HG03108 (cell line): ENCODE results near the gene DYRK2.

Experiments
- ATAC-seq: cut with Tn5 transposase; IDR thresholded peaks from one replicate; pipeline ENCODE4 v1.9.1; 2021; ENCODE audit warnings: moderate library complexity; ENCODE audit not compliant: unreplicated experiment

Gene DYRK2

DNA sequence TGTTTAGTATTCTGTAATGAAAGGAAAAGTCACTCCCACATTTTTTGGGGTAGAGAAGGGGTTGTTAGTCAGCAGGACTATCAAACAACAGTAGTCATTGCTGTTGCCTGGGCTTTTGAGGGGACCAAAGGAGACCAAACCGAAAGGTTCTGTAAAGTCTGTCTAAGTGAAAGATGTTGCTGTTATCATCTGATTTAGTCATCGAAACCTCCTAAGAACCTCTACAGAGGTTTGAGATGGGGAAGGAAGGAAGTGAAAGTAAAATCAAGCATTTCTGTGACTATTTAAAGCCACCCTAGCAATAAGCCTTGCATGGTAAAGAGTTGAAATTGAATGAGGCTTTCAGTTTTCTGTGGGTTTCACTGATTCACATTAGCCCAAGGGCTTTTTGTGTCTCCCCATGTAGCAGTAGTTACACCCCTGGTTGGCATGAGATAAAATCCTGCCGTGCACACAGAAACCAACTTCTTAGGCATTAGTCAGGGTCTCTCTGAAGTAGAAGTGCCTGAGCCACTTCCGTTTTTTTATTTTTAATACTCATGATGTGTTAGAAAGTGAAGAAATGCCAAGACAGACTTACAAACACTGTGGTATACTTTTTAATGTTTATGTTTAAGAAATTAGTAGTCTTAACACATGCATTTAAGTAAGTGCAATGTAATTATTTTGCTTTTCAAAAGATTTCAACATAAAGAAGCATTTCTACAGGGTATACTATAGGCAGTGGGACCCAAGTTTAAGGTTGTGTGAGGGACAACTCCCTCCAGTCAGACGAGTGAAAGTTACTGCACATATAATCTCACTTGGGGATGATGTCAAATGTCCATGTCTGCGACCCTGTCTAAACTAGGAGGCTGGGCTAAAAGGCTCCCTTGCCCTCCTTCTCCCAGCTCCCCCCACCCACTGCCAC is 50.4 kb downstream of the DYRK2 start:
- ATAC-seq, result peak; percentile 94

DNA sequence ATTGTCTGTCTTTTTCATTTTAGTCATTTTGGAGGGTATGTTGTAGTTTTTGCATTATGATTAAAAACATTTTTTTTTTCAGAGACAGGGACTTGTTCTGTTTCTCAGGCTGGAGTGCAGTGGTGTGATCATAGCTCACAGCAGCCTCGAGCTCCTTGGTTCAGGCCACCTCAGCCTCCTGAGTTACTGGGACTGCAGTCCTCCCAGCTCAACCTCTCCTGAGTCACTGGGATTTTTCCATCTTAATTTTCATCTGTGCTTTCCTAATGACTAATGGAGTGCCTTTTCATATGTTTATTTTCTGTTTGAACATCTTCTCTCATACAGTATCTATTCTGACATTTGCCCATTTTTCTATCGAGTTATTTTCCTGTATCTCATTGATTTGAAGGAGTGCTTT is 52.6 kb downstream of the DYRK2 start:
- ATAC-seq, result no peak

DNA sequence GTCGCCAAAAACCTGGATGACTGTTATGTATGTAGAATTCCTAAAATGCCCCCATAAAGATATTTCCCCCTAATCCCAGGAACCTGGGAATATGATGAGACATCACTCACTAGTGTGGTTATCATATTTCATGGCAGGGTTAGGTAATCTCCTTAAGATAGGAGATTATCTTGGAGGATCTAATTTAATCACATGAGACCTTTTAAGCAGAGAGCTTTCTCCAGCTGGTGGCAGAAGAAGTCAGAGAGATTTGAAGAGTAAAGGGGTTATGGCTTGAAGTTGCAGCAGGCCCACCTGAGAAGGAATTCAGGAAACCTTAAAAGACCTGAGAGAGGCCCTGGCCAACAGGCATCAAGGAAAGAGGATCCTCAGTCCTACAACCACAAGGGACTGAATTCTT is 53.6 kb downstream of the DYRK2 start:
- ATAC-seq, result no peak

GRCh38 chr12:67704071-67704470 is 55.5 kb downstream of the DYRK2 start:
- no peak for ATAC-seq

GRCh38 chr12:67705394-67706370 is 57.1 kb downstream of the DYRK2 start:
- ATAC-seq, result no peak

DNA sequence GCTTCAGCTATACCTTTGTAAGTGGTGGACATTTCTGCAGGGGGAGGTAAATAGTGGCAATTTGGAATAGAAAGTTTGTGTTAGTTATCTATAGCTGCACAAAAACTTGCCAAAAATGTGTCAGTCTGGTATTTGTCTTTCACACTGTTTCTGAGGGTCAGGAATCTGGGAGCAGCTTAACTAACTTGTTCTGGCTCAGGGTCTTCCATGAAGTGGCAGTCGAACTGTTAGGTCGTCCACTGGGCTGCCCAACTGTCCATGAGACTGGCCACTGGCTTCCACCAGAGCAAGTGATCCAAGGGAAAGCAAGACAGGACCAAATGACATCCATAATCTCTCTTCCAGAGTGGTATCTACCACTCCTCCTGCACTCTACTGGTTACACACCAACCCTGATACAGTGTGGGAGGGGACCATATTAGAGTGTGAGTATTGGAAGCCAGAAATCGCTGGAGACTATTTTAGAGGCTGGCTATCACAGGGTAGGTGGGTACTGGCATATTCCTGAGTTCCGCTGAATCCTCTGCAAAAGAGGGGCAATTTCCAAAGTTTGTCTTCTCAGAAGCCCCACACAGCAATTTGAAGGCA is 60.9 kb downstream of the DYRK2 start:
- ATAC-seq, result no peak

DNA sequence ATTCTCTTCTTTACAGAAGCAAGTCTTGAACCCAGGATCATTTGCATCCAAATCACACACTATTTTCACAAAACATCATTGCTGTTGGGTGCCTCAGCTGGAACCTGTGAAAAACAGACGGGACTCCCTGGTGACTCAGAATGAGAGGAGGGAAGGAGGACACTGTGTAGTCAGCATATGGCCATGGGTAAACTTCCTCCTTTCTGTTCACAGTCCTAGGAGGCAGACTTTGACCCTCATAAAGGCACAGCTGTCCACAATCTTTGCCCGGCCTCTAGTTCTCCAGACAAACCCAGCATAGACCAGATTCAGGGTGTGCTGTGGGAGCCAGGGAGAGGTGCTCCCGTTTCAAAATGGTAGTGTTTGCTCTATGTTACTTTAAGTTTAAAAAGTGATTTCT is 62.0 kb downstream of the DYRK2 start:
- ATAC-seq, result peak; percentile 98

DNA sequence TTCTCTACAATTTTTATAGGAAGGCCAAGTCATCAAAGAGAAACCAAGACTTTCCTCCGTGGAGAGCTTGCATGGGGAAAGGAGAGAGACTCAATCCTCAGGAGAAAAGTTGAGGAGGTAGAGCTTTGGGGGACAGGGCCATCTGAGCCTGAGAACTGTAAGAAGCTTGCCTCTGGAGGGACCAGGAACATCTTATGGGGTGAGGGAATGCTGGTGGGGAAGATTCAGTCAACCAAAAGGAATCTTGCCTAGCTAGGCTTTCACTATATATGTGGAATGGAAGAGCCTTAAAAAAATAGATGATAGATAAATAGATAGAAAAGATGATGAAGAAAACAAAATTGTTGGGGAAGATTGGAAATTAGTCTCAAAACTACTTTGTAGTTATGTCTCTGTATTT is 63.5 kb downstream of the DYRK2 start:
- ATAC-seq, result no peak

DNA sequence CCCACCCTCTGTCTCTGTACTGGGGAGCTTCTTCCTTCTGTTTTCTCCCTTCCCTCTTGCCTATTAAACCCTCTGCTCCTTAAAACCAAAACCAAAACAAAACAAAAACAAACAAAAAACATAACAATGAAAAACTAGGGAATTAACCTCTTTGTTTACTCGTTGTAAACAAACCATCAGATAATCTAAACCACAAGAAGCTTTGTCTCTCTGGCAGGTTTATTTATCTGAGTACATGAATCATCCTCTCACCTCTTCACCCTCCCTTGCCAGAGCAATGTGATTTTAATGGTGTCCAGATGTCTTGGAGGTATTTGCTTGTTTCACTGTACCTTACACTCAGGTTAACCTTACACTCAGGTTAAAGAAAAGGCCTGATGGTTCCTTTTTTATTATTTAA is 66.1 kb downstream of the DYRK2 start:
- ATAC-seq, result no peak
